PC-3 (cell line): ENCODE measurements around the gene IDE.

Source experiments
- CTCF ChIP-seq: fragments of 300-600 bp; sonication (generic); conservative IDR thresholded peaks from 2 replicates; pipeline ENCODE4 v1.5.1; 2017; ENCODE audit warnings: antibody characterized with exemption, low read depth, mild to moderate bottlenecking, low read length
- EZH2 ChIP-seq: fragments of 300-600 bp; sonication (generic); IDR thresholded peaks from one replicate; pipeline ENCODE4 v1.6.1; 2017; ENCODE audit warnings: antibody characterized with exemption, mild to moderate bottlenecking, low read length; ENCODE audit not compliant: unreplicated experiment
- EZH2phosphoT487 ChIP-seq: fragments of 300-600 bp; sonication (generic); IDR thresholded peaks from 2 replicates; pipeline ENCODE4 v1.6.1; 2018; ENCODE audit warnings: mild to moderate bottlenecking, antibody characterized with exemption, low read length, borderline replicate concordance

DNA sequence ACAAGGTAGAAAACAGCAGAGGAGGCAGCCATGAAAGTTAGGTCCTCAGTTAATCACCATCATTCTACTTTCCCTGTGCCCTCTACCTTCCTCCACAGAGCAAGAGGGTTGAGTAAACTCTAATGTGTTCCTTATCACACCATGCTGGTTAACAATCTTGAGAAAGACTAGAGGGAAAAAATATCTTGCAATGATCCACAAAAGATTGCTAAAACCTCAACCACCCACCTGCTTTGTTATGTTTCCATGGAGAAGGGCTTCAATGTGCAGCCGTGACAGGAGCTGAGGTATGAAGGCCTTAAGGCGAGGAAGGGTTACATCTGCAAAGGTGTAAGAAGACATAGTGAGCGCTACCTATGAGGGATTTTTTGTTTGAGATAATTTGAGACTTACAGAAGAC lies 103.9 kb downstream of the IDE start:
- no peak for TF ChIP-seq CTCF
- no peak for TF ChIP-seq EZH2
- TF ChIP-seq EZH2phosphoT487, result no peak
